Subcutaneous adipose tissue (tissue), 4 donors: ENCODE data around the gene MCCC2. TPM values are rescaled to one million over a fixed set of nuclear protein-coding genes. Genes with fewer than 3 reads are reported as not detected.

Source experiments
- CTCF ChIP-seq: fragments of 450-650 bp; IDR thresholded peaks from one replicate; pipeline ENCODE4 v1.5.1; 2016; ENCODE audit warnings: low read depth, mild to moderate bottlenecking, control low read depth, antibody characterized with exemption, moderate library complexity
- total RNA-seq, 4 donors: library from RNA; depleted of rRNA; stranded (reverse); fragments of >200 nt; gene quantifications; one replicate each; pipeline ENCODE4 v1.1.0, GENCODE V29; 2016

Gene MCCC2
- total RNA-seq, 4 donors from 2014 or later, result 52.4 to 95.5 (median 79.4) TPM

- no peak for TF ChIP-seq CTCF
Measured at GRCh38 chr5:71623221-71623794, 36.2 kb downstream of the MCCC2 start.

- TF ChIP-seq CTCF, result no peak
Measured at GRCh38 chr5:71629950-71630349, 42.8 kb downstream of the MCCC2 start.

GRCh38 chr5:71631070-71631469 lies 43.9 kb downstream of the MCCC2 start:
- no peak for TF ChIP-seq CTCF

- TF ChIP-seq CTCF, result no peak
Measured at GRCh38 chr5:71632168-71632567, 45.0 kb downstream of the MCCC2 start.

- no peak for TF ChIP-seq CTCF
Measured at GRCh38 chr5:71633255-71634155, 46.4 kb downstream of the MCCC2 start.

GRCh38 chr5:71637133-71637532 lies 50.0 kb downstream of the MCCC2 start:
- TF ChIP-seq CTCF, result no peak

GRCh38 chr5:71640408-71640807 lies 53.3 kb downstream of the MCCC2 start:
- TF ChIP-seq CTCF, result no peak
